ENCODE measurements around the gene EPHA2. TPM values are rescaled to one million over a fixed set of nuclear protein-coding genes. Genes with fewer than 3 reads are reported as not detected.

The EPHA2 gene
- total and polyA plus RNA-seq, 2 experiments from 2014 or later, result 7.5 to 51.2 TPM

DNA sequence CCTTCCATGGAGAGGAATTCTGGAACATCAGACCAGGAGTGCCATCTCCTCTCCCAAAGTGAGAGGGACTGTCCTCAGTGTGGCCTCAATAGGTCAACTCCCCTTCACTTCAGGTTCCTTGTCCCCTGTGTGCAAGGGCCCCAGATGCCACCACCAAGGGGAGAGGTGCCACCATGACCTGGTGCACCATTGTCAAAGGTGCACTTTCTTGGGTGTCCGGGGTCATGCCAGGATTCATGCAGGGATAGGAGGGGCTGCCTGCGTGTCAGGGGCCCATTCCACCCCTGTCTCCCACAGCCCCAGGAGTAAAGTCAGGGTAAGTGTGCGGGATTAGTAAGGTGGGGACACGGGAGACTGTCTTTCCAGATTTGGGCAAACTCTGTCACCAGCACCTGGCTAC, 21.4 kb upstream of the EPHA2 start:
- H3K36me3 Mint-ChIP-seq (ENCODE audit: low read depth), result no peaks in the 10 kb centered on the region
- Histone ChIP-seq H3K36me3 (ENCODE audit: insufficient read depth) (no peaks in the 10 kb centered on the region), H3K4me3 (no peak overlapping the region), H3K4me1 (ENCODE audit: insufficient read depth) (peaks cover 8% of the 10 kb centered on the region; the same call in 1 of the 2 replicates), H3K27me3 (ENCODE audit: insufficient read depth) (no peaks in the 10 kb centered on the region), H3K79me2 (replicated peaks; ENCODE audit: insufficient read depth) (no peaks in the 10 kb centered on the region), H4K20me1 (replicated peaks; ENCODE audit: insufficient read depth) (no peaks in the 10 kb centered on the region), H3K27ac (ENCODE audit: low read depth) (no peak overlapping the region), H2AFZ (no peak overlapping the region), H3K4me2 (no peak overlapping the region), H3K9me2 (ENCODE audit: insufficient read depth) (no peaks in the 10 kb centered on the region), H3F3A (replicated peaks; ENCODE audit: low read depth) (no peaks in the 10 kb centered on the region; the same call in 1 of the 2 replicates)
- H3K4me1 Mint-ChIP-seq, result peaks cover 29% of the 10 kb centered on the region
- H3K9me3 Mint-ChIP-seq, result no peaks in the 10 kb centered on the region
- DNase-seq (ENCODE audit: low spot score) (no peak), ATAC-seq (no peak)
- no peak for TF ChIP-seq CTCF (conservative IDR thresholded peaks at IDR 0.05; ENCODE audit: low read depth in 2 of 2)
- TF ChIP-seq ZNF114 (CRISPR knock-in tag; IDR thresholded peaks at IDR 0.05), result no peak
- TF ChIP-seq STAT1 (IDR thresholded peaks at IDR 0.05; ENCODE audit: unreplicated experiment), result no peak
- TF ChIP-seq EZH2phosphoT487 (IDR thresholded peaks at IDR 0.05; ENCODE audit: unreplicated experiment), result no peak
- TF ChIP-seq ETS1 (IDR thresholded peaks at IDR 0.05), result no peak
- no peak for TF ChIP-seq POLR2AphosphoS5 (IDR thresholded peaks at IDR 0.05; ENCODE audit: low read depth)
- no peak for TF ChIP-seq CREB1 (CRISPR knock-in tag; IDR thresholded peaks at IDR 0.05; ENCODE audit: low read depth)
- TF ChIP-seq ZNF331 (CRISPR knock-in tag; IDR thresholded peaks at IDR 0.05; ENCODE audit: low read depth), result no peak
- no peak for TF ChIP-seq EZH2 (IDR thresholded peaks at IDR 0.05; ENCODE audit: low read depth, unreplicated experiment)
- no peak for TF ChIP-seq JUNB (IDR thresholded peaks at IDR 0.05; ENCODE audit: unreplicated experiment)
- TF ChIP-seq, protein P1, sequence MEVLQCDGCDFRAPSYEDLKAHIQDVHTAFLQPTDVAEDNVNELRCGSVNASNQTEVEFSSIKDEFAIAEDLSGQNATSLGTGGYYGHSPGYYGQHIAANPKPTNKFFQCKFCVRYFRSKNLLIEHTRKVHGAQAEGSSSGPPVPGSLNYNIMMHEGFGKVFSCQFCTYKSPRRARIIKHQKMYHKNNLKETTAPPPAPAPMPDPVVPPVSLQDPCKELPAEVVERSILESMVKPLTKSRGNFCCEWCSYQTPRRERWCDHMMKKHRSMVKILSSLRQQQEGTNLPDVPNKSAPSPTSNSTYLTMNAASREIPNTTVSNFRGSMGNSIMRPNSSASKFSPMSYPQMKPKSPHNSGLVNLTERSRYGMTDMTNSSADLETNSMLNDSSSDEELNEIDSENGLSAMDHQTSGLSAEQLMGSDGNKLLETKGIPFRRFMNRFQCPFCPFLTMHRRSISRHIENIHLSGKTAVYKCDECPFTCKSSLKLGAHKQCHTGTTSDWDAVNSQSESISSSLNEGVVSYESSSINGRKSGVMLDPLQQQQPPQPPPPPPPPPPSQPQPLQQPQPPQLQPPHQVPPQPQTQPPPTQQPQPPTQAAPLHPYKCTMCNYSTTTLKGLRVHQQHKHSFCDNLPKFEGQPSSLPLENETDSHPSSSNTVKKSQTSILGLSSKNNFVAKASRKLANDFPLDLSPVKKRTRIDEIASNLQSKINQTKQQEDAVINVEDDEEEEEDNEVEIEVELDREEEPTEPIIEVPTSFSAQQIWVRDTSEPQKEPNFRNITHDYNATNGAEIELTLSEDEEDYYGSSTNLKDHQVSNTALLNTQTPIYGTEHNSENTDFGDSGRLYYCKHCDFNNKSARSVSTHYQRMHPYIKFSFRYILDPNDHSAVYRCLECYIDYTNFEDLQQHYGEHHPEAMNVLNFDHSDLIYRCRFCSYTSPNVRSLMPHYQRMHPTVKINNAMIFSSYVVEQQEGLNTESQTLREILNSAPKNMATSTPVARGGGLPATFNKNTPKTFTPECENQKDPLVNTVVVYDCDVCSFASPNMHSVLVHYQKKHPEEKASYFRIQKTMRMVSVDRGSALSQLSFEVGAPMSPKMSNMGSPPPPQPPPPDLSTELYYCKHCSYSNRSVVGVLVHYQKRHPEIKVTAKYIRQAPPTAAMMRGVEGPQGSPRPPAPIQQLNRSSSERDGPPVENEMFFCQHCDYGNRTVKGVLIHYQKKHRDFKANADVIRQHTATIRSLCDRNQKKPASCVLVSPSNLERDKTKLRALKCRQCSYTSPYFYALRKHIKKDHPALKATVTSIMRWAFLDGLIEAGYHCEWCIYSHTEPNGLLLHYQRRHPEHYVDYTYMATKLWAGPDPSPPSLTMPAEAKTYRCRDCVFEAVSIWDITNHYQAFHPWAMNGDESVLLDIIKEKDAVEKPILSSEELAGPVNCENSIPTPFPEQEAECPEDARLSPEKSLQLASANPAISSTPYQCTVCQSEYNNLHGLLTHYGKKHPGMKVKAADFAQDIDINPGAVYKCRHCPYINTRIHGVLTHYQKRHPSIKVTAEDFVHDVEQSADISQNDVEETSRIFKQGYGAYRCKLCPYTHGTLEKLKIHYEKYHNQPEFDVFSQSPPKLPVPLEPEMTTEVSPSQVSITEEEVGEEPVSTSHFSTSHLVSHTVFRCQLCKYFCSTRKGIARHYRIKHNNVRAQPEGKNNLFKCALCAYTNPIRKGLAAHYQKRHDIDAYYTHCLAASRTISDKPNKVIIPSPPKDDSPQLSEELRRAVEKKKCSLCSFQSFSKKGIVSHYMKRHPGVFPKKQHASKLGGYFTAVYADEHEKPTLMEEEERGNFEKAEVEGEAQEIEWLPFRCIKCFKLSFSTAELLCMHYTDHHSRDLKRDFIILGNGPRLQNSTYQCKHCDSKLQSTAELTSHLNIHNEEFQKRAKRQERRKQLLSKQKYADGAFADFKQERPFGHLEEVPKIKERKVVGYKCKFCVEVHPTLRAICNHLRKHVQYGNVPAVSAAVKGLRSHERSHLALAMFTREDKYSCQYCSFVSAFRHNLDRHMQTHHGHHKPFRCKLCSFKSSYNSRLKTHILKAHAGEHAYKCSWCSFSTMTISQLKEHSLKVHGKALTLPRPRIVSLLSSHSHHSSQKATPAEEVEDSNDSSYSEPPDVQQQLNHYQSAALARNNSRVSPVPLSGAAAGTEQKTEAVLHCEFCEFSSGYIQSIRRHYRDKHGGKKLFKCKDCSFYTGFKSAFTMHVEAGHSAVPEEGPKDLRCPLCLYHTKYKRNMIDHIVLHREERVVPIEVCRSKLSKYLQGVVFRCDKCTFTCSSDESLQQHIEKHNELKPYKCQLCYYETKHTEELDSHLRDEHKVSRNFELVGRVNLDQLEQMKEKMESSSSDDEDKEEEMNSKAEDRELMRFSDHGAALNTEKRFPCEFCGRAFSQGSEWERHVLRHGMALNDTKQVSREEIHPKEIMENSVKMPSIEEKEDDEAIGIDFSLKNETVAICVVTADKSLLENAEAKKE (CRISPR knock-in tag; IDR thresholded peaks at IDR 0.05), result no peak
- no peak for TF ChIP-seq NANOG (IDR thresholded peaks at IDR 0.05; ENCODE audit: borderline replicate concordance)
- TF ChIP-seq, protein P2, sequence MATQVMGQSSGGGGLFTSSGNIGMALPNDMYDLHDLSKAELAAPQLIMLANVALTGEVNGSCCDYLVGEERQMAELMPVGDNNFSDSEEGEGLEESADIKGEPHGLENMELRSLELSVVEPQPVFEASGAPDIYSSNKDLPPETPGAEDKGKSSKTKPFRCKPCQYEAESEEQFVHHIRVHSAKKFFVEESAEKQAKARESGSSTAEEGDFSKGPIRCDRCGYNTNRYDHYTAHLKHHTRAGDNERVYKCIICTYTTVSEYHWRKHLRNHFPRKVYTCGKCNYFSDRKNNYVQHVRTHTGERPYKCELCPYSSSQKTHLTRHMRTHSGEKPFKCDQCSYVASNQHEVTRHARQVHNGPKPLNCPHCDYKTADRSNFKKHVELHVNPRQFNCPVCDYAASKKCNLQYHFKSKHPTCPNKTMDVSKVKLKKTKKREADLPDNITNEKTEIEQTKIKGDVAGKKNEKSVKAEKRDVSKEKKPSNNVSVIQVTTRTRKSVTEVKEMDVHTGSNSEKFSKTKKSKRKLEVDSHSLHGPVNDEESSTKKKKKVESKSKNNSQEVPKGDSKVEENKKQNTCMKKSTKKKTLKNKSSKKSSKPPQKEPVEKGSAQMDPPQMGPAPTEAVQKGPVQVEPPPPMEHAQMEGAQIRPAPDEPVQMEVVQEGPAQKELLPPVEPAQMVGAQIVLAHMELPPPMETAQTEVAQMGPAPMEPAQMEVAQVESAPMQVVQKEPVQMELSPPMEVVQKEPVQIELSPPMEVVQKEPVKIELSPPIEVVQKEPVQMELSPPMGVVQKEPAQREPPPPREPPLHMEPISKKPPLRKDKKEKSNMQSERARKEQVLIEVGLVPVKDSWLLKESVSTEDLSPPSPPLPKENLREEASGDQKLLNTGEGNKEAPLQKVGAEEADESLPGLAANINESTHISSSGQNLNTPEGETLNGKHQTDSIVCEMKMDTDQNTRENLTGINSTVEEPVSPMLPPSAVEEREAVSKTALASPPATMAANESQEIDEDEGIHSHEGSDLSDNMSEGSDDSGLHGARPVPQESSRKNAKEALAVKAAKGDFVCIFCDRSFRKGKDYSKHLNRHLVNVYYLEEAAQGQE (IDR thresholded peaks at IDR 0.05; ENCODE audit: unreplicated experiment), result no peak
- no peak overlapping the region for H3K27ac Mint-ChIP-seq
- H3K27me3 Mint-ChIP-seq (ENCODE audit: insufficient read depth, low read depth, poor library complexity), result peaks cover 22% of the 10 kb centered on the region
- no peak overlapping the region for H3K4me3 Mint-ChIP-seq

Data from GM23338 (cell line).